GM23248 (cell line): ENCODE data around the gene CFAP91.

Experiments
- EZH2 ChIP-seq: fragments of 200-600 bp; sonication (generic); IDR thresholded peaks from 2 replicates; pipeline ENCODE4 v1.6.1; 2018; ENCODE audit warnings: antibody characterized with exemption, mild to moderate bottlenecking; ENCODE audit not compliant: insufficient read depth, poor library complexity, severe bottlenecking
- EZH2phosphoT487 ChIP-seq: fragments of 200-600 bp; sonication (generic); IDR thresholded peaks from 2 replicates; pipeline ENCODE4 v1.6.1; 2018; ENCODE audit warnings: antibody characterized with exemption, moderate library complexity, mild to moderate bottlenecking, low read depth; ENCODE audit not compliant: insufficient read depth

- TF ChIP-seq EZH2, result no peak
- TF ChIP-seq EZH2phosphoT487, result no peak
These were observed 48.9 kb upstream of the CFAP91 start for GRCh38 chr3:119653876-119654275.
